ENCODE measurements around the gene SNX33.
"Not testable (repeated sequence)": the region's sequence is repeated elsewhere in the genome, so short reads cannot be mapped to it uniquely, and the experiment has no call there.

Gene SNX33

DNA sequence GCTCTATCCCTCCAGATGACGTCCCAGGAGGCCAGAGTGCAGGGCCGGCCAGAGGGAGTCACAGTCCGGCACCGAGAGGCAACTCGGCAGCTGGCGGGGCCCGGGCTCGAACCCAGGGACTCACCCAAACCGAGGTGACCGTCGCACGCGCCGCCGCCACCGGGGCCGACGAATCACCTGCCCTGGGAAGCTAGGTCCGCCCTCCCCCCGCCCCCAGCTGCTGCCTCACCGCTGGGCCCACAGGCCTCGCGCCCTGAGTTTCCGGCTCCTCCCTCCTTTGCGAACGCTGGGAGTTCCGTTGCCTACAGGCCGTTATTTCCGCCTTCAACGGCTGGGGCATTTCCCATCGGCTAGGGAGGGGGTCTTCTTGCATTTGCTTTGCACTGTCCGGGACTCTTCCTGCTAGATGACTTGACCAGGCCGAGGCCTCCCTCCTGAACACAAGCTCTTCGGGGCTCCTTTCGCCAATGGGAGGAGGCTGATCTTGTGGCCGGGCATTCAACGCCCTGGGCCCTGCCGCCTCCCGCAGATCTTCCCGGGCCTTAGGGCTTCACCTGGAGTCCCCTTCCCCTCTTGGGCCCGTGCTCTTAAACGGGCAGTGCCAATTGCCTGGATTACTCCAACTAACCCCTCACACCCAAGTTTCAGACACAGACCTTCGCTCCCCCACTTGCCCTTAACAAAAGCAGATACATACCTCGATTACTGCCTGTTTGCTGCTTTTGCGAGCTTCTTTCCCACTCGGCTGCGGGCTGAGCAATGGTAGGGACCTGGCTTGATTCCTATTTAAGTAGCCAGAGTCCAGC, 22.0 kb upstream of the SNX33 start, which contains the start of gene SNUPN:
SNUPN (minus strand) TSS at position 184 of the 806 bp plus-strand sequence. CDS start 4,674 bp downstream, outside the sequence.
- Histone ChIP-seq H3K36me3 (ENCODE audit: control insufficient read depth, insufficient read depth, low read length) (peaks cover under 1% of the 10 kb centered on the region; the same call in 1 of the 2 replicates), H3K27ac (ENCODE audit: low read depth, low read length) (peak within 1 kb of the TSS; percentile 97), H3K4me1 (ENCODE audit: control insufficient read depth, insufficient read depth, low read length) (peaks cover 5% of the 10 kb centered on the region; the same call in 1 of the 2 replicates), H3K9me3 (ENCODE audit: control insufficient read depth, insufficient read depth, low read depth, low read length) (no peaks in the 10 kb centered on the region), H3K4me3 (ENCODE audit: low read depth, low read length) (peak within 1 kb of the TSS; percentile 87), H3K27me3 (ENCODE audit: control insufficient read depth, insufficient read depth, low read length) (no peaks in the 10 kb centered on the region), H3K9ac (ENCODE audit: low read length) (peak within 1 kb of the TSS; percentile 96)

DNA sequence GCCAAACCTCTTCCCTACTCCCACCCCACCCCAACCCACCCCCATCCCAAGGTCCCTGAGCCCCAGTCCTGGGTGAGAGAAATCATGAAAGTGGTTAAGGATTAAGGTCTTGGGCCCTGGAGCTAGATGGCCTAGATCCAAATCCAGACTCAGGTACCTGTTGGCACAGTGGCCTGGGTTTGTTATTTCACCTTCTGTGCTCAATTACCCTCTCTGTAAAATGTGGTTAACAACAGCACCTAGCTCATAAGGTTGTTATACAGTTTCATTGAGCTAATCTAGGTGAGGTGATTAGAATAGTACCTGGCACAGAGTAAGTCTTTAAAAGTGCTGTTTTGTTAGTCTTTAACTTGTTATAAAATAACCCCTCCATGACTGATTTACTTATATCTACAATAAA, 15.8 kb upstream of the SNX33 start:
- Histone ChIP-seq H3K27me3 (ENCODE audit: control insufficient read depth, insufficient read depth, low read length) (no peaks in the 10 kb centered on the region), H3K9ac (ENCODE audit: low read length) (no peak overlapping the region)

DNA sequence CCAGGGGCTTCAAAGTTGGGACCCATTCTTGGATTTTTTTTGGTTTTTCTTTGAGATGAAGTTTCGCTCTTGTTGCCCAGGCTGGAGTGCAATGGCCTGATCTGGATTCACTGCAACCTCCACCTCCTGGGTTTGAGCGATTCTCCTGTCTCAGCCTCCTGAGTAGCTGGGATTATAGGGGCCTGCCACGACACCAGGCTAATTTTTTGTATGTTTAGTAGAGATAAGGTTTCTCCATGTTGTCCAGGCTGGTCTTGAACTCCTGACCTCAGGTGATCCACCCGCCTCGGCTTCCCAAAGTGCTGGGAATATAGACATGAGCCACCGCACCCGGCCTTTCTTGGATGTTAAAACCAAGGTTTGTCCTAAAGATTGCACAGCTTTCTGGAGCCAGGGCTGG, 13.8 kb upstream of the SNX33 start:
- H3K4me1 ChIP-seq (ENCODE audit: control insufficient read depth, insufficient read depth, low read length): peaks cover 15% of the 10 kb centered on the region
- not testable (repeated sequence) for H3K4me3 ChIP-seq (ENCODE audit: low read depth, low read length); H3K9ac ChIP-seq (ENCODE audit: low read length); H3K9me3 ChIP-seq (ENCODE audit: control insufficient read depth, insufficient read depth, low read depth, low read length); H3K27me3 ChIP-seq (ENCODE audit: control insufficient read depth, insufficient read depth, low read length); H3K27ac ChIP-seq (ENCODE audit: low read depth, low read length); H3K36me3 ChIP-seq (ENCODE audit: control insufficient read depth, insufficient read depth, low read length)

More for the DNA sequence above, 15.8 kb upstream of the SNX33 start:
- H3K9me3 ChIP-seq (ENCODE audit: control insufficient read depth, insufficient read depth, low read depth, low read length): no peaks in the 10 kb centered on the region
- H3K4me1 ChIP-seq (ENCODE audit: control insufficient read depth, insufficient read depth, low read length): peaks cover 10% of the 10 kb centered on the region
- no peak overlapping the region for H3K4me3 ChIP-seq (ENCODE audit: low read depth, low read length)
- H3K27ac ChIP-seq (ENCODE audit: low read depth, low read length): no peak overlapping the region
- H3K36me3 ChIP-seq (ENCODE audit: control insufficient read depth, insufficient read depth, low read length): no peaks in the 10 kb centered on the region

DNA sequence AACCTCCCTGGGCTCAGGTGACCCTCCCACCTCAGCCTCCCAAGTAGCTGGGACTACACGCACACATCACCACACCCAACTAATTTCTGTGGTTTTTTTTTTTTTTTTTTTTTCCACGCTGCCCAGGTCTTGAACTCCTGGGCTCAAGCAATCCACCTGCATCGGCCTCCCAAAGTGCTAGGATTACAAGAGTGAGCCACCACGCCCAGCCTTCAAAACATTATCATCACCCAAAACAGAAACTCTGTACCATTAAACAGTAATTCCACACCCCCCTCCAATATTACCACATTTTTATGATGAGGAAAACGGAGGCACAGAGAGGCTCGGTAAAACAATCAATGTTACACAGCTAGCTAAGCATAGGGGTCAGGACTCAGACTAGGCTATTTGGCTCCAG, 11.7 kb upstream of the SNX33 start:
- Histone ChIP-seq H3K36me3 (ENCODE audit: control insufficient read depth, insufficient read depth, low read length) (no peaks in the 10 kb centered on the region), H3K27me3 (ENCODE audit: control insufficient read depth, insufficient read depth, low read length) (no peaks in the 10 kb centered on the region), H3K27ac (ENCODE audit: low read depth, low read length) (no peak overlapping the region), H3K9me3 (ENCODE audit: control insufficient read depth, insufficient read depth, low read depth, low read length) (no peaks in the 10 kb centered on the region), H3K4me3 (ENCODE audit: low read depth, low read length) (no peak overlapping the region), H3K4me1 (ENCODE audit: control insufficient read depth, insufficient read depth, low read length) (peaks cover 15% of the 10 kb centered on the region), H3K9ac (ENCODE audit: low read length) (no peak overlapping the region)

DNA sequence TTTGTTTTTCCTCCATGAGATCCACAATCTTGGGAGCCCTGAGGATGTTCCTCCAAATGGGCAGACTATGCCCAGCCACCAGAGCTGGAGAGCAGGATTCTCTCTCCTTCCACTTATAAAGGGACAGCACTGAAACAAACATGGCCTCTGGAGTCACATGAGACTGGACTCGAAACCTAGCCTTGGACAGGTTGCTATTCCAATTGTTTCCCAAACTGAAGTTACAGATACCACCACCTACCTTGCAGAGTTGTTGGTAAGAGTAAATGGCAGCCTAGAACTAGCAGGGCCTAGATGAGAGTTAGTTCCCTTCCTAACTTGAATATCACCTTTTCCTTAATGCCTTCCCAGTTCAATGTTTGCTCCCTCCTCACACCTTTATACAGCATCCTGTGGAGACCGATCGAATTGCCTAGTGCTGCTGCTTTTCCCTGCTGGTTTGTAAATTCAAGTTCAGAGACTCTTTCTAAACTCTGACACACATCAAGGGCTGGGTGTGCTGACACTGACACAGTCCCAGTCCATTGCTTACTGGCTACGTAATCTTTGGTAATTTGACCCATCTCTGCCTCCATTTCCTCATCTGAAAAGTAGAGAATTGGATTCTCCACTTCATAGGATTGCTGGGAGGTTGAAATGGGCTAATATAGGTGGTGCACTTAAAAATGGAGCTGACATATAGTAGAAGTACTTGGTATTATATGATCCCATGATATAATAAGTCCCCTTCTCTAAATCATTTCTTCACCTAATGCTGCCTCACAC, 10.3 kb upstream of the SNX33 start:
- H3K27me3 ChIP-seq (ENCODE audit: control insufficient read depth, insufficient read depth, low read length): no peaks in the 10 kb centered on the region
- H3K4me3 ChIP-seq (ENCODE audit: low read depth, low read length): peak overlapping the region; percentile 91
- peaks cover 15% of the 10 kb centered on the region for H3K4me1 ChIP-seq (ENCODE audit: control insufficient read depth, insufficient read depth, low read length)
- no peaks in the 10 kb centered on the region for H3K36me3 ChIP-seq (ENCODE audit: control insufficient read depth, insufficient read depth, low read length)
- no peaks in the 10 kb centered on the region for H3K9me3 ChIP-seq (ENCODE audit: control insufficient read depth, insufficient read depth, low read depth, low read length)
- H3K9ac ChIP-seq (ENCODE audit: low read length): no peak overlapping the region
- H3K27ac ChIP-seq (ENCODE audit: low read depth, low read length): no peak overlapping the region

DNA sequence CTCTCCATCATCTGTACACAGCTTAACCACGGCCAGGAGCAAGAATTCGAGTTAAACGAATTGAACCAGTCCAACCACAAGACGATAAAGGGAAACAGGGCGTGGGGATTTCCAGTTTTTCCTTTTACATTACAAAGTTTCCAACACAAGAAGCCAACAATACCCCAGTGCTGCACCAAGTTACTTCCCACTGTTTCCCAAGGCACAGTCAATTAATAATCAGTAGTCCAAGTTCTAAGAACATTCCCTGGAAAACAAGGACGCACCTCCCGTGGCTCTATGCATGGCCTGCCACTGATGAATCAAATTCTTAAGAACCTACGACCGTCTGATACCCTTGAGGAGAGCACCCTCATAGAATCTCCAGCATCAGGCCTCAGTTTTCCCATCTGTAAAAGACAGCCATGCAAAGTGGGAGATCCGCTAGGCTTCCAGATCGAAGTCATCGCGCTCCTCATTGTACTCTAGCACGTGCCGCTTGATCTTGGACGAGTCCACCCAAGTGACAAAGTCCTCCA, 8.5 kb upstream of the SNX33 start:
- peak overlapping the region; percentile 86 for H3K27ac ChIP-seq (ENCODE audit: low read depth, low read length)

DNA sequence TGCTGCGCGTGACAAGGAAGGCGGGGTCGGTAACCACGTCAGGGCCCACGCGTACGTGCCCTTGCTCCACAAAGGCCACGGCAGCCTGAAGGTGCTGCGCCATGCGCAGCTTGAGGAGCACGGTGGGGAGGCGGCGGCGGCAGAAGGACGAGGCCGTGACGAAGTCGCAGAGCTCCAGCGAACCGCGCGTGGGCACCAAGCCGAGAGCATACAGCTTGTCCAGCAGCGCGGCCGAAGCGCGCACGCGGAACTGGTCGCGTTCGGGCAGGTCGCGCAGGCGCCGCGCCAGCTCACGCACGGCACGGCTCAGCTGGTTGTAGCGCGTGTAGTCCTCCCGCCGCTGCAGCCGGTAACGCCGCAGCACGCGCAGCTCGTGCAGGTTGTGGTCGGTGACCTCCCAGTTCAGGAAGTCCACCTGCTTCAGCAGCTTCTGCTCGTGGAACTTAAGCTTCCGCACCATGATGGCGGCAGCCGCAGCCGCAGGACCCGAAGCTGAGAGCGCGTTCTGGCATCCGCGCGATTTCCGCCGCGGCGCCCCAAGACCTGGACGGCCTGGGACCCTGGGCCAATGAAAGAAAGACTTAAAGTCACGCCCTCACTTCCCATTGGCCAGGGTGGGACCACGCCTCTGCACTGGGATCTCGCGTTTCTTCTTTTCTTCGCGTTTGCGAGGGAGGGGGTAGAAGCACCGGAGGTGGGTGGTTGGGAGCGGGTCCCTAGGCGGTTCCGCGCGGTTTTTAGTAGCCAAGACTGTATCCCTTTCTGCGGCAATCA, 7.8 kb upstream of the SNX33 start, which contains the start of gene IMP3:
IMP3 (minus strand) TSS at position 516 of the 774 bp plus-strand sequence; CDS start at position 460, 56 bp downstream.
- H3K4me1 ChIP-seq (ENCODE audit: control insufficient read depth, insufficient read depth, low read length): peaks cover 10% of the 10 kb centered on the region; the same call in 1 of the 2 replicates
- H3K9me3 ChIP-seq (ENCODE audit: control insufficient read depth, insufficient read depth, low read depth, low read length): no peaks in the 10 kb centered on the region
- H3K9ac ChIP-seq (ENCODE audit: low read length): peak within 1 kb of the TSS; percentile 98
- no peaks in the 10 kb centered on the region for H3K27me3 ChIP-seq (ENCODE audit: control insufficient read depth, insufficient read depth, low read length)
- H3K36me3 ChIP-seq (ENCODE audit: control insufficient read depth, insufficient read depth, low read length): no peaks in the 10 kb centered on the region
- peak within 1 kb of the TSS; percentile 91 for H3K4me3 ChIP-seq (ENCODE audit: low read depth, low read length)
- H3K27ac ChIP-seq (ENCODE audit: low read depth, low read length): peak within 1 kb of the TSS; percentile 86

More for the DNA sequence above, 8.5 kb upstream of the SNX33 start:
- Histone ChIP-seq H3K36me3 (ENCODE audit: control insufficient read depth, insufficient read depth, low read length) (no peaks in the 10 kb centered on the region), H3K4me1 (ENCODE audit: control insufficient read depth, insufficient read depth, low read length) (peaks cover 13% of the 10 kb centered on the region), H3K9me3 (ENCODE audit: control insufficient read depth, insufficient read depth, low read depth, low read length) (no peaks in the 10 kb centered on the region), H3K4me3 (ENCODE audit: low read depth, low read length) (peak overlapping the region; percentile 91), H3K27me3 (ENCODE audit: control insufficient read depth, insufficient read depth, low read length) (no peaks in the 10 kb centered on the region), H3K9ac (ENCODE audit: low read length) (peak overlapping the region; percentile 98)

DNA sequence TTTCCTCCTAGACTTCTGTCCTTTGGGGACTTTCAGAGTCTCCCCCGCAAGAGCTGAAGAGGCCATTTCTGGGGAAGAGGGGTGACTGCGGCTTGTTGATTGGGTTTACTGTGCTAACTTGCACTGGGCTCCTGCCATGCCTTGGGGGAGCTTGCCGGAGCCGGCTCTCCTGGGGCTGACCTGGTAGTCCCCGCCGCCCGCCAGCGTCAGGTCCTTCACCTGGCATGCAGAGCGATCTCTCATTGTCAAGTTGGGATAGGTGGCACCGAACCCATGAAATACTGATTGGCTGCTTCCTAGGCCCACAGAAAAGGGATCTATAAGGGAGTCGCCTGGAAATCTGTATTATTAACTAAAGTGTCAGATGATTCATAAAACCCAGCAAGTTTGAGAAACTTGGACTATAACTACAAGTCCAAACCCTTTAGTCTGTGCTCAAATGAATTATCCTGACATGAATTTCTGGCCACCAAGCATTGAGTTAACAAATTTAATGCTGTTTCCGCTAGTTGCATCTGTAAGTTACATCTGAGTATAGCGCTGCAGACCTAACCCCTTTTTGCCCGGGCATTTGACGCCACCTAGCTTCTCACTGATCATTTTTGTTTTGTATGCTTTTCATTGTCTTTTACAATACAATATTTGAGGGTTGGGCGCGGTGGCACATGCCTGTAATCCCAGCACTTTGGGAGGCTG, 7.1 kb upstream of the SNX33 start:
- Histone ChIP-seq H3K4me1 (ENCODE audit: control insufficient read depth, insufficient read depth, low read length) (peaks cover 10% of the 10 kb centered on the region; the same call in 1 of the 2 replicates), H3K9ac (ENCODE audit: low read length) (peak overlapping the region; percentile 98), H3K9me3 (ENCODE audit: control insufficient read depth, insufficient read depth, low read depth, low read length) (no peaks in the 10 kb centered on the region), H3K27ac (ENCODE audit: low read depth, low read length) (peak overlapping the region; percentile 74; the same call in 1 of the 2 replicates), H3K4me3 (ENCODE audit: low read depth, low read length) (peak overlapping the region; percentile 91), H3K27me3 (ENCODE audit: control insufficient read depth, insufficient read depth, low read length) (no peaks in the 10 kb centered on the region; the same call in 1 of the 2 replicates), H3K36me3 (ENCODE audit: control insufficient read depth, insufficient read depth, low read length) (no peaks in the 10 kb centered on the region)

DNA sequence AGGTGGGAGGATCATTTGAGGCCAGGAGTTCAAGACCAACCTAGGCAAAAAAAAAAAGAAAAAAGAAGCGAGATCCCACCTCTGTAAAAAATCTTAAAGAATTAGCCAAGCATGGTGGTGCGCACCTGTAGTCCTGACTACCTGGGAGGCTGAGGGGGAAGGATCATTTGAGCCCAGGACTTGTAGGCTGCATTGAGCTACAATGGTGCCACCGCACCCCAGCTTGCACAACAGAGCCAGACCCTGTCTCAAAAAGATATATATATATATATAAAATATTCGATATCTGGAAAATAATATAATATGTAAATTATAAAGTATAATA, 6.6 kb upstream of the SNX33 start:
- H3K4me1 ChIP-seq (ENCODE audit: control insufficient read depth, insufficient read depth, low read length): peaks cover 10% of the 10 kb centered on the region; the same call in 1 of the 2 replicates
- H3K27me3 ChIP-seq (ENCODE audit: control insufficient read depth, insufficient read depth, low read length): peaks cover 5% of the 10 kb centered on the region
- no peaks in the 10 kb centered on the region for H3K36me3 ChIP-seq (ENCODE audit: control insufficient read depth, insufficient read depth, low read length)
- H3K4me3 ChIP-seq (ENCODE audit: low read depth, low read length): peak overlapping the region; percentile 91
- H3K9me3 ChIP-seq (ENCODE audit: control insufficient read depth, insufficient read depth, low read depth, low read length): no peaks in the 10 kb centered on the region
- H3K9ac ChIP-seq (ENCODE audit: low read length): no peak overlapping the region
- no peak overlapping the region for H3K27ac ChIP-seq (ENCODE audit: low read depth, low read length)

DNA sequence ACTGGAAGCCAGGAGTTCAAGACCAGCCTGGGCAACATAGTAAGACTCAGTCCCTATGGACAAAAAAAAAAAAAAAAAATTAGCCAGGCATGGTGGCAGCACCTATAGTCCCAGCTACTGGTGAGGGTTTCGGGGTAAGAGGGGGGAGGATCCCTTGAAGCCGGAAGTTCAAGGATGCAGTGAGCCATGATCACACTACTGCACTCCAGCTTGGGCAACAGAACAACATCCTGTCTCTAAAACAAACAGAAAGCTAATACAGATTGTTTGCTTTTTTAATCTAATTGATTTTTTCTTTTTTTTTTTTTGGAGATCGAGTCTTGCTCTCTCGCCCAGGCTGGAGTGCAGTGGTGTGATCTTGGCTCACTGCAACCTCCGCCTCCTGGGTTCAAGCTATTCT, 6.1 kb upstream of the SNX33 start:
- no peak overlapping the region for H3K27ac ChIP-seq (ENCODE audit: low read depth, low read length)
- peaks cover 9% of the 10 kb centered on the region for H3K27me3 ChIP-seq (ENCODE audit: control insufficient read depth, insufficient read depth, low read length)
- no peaks in the 10 kb centered on the region for H3K36me3 ChIP-seq (ENCODE audit: control insufficient read depth, insufficient read depth, low read length)
- H3K9ac ChIP-seq (ENCODE audit: low read length): no peak overlapping the region
- H3K4me3 ChIP-seq (ENCODE audit: low read depth, low read length): no peak overlapping the region
- H3K4me1 ChIP-seq (ENCODE audit: control insufficient read depth, insufficient read depth, low read length): peaks cover 14% of the 10 kb centered on the region; the same call in 1 of the 2 replicates
- no peaks in the 10 kb centered on the region for H3K9me3 ChIP-seq (ENCODE audit: control insufficient read depth, insufficient read depth, low read depth, low read length)
